HT1080 (cell line): ENCODE results near the gene MMAB. TPM values are rescaled to one million over a fixed set of nuclear protein-coding genes. Genes with fewer than 3 reads are reported as not detected.

Experiments used
- DNase-seq: peaks from one replicate; pipeline ENCODE4 v3.0.0-alpha.2; 2015; ENCODE audit warnings: low read depth
- total RNA-seq: library from RNA; depleted of rRNA; stranded (reverse); fragments of >200 nt; shearing (Covaris generic); gene quantifications from 2 replicates; pipeline ENCODE4 v1.2.3, GENCODE V29; 2014

MMAB gene
- total RNA-seq, 1 experiment from 2014 or later = 47.7 TPM

DNA sequence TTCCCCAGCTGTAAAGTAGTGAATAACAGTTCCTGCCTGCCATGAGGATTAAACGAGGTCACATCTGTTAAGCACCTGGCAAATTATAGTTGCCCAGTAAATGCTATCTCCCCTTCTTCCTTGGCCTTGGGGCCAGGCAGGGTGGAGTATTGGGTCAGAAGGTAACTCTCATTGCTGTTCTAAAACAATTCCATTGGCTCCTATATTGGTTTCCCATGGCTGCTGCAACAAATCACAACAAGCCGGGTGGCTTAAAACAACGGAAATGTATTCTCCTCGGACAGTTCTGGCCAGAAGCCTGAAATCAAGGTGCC lies 31.9 kb downstream of the MMAB start:
- DNase-seq = no peak

DNA sequence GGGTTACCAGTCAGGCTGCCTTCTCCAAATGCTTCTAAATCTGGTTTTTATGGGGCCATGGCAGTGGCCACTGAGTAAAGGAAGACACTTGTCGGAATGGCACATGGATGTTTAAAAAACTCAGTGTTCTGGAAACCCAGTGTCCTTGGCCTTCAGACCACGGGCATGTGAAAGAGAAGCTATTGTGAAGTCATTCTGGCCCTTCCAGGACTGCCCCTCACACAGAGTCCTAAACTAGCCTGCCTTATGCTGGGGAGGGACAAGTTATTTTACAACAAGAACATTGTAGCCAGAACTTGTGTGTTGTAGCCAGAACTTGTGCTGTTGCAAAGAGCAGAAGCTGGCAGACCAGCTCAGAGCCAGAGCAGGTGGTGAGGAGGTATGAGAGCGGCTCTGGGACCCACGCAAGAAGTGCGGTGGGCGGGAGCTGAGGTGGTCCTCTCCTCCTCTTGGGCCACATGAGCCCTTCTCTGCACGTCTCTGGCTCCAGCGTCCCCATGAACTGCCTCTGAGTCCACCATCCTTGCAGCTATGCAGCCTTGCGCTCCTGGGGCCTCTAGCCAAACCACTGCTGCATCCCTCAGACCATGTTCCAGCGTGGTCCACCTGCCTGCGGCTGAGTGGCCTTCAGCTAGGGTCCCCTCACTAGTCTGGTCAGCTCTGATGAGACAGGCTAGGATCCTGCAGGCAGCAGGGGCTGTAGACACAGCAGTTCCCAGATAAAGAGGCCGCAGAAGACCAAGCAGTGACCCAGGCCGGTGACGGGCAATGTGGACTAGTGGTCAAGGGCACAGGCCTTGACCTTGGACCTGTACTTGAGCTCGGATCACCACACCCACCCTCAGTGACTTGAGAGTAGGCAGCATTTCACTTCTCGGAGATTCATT lies 32.5 kb downstream of the MMAB start:
- DNase-seq = no peak

DNA sequence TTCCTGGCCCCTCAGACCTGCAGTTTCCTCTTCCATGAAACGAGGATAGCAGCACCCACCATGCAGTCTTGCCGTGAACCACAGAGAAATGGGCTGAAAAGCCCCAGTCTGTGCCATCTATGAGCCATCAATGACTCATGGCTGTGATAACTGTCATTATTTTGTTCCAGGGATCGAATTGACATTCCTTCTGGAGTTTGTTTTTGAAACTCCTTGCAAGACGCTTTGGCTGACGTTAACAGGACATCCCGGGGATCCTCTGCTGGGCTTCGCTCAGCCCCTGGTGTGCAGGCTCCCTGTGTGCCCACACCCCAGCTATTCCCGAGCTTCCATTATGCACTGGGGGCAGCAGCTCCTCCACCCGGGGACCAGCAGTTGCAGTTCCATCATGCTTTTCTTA lies 33.8 kb downstream of the MMAB start:
- DNase-seq = peak; percentile 86

DNA sequence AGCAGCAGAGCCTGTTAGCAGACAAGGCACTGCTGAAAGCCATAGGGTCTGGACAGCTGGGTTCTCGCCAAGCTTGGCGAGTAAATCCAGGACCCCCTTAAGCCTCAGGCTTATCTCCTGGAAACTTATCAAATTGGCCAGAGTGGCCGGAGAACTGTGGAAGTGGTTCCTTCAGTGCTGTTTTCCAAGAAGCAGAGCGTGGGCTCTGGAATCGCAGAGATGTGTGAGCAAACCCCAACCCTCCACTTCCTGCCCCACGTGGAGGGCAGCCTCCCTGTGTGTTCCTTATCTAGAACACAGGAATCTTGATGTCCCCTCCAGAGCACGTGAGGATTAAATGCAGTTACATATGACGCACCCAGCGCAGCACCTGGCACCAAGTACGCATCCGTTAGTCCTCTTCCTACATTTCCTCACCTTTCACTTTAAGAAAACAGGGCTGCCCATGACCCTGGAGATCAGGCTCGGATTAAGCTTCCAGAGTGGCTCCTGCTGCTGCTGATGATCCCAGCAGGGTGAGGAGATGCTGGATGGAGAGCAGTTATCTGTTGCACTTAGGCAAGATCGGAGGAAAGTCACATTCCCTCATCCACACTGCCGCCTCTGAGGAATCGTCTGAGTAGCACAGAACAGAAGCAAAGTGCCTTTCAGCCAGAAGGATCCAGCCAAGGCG lies 35.0 kb downstream of the MMAB start:
- DNase-seq = no peak

DNA sequence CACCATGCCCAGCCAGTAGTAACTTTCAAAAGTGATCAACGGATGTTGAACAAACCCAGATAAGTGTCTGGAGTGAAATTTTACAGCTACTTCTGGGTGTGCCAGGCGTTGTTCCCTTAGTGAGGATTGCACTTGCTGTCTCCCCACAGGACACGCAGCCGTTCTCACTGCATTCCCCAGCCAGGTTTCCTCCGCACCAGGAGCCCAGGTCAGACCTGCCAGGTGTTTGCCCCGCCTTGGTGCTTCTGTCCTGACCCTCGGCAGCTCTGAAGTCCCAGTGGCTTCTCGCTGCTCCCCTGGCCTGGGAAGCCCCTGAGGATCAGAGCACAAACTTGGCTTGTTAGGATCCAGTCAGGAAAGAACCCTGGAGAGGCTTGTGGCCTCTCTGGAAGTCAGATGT lies 36.2 kb downstream of the MMAB start:
- no peak for DNase-seq

DNA sequence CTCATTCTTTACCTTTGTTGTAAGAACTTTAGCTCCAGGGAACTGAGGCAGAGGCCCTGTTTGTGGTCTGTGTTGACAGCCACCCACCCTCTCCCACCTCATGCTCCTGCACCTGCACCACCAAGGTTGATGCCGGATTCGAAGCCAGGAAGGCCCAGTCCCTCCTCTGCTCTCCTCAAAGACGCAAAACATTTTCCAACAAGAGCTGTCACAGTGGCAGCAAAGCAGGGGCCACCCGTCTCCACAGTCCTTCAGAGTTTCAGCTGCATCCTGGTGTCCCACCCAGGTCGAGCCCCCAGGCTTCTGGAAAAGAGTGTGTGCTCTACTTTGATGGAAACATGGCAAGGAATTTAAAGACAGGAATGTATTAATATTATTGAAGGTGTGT lies 37.4 kb downstream of the MMAB start:
- no peak for DNase-seq

DNA sequence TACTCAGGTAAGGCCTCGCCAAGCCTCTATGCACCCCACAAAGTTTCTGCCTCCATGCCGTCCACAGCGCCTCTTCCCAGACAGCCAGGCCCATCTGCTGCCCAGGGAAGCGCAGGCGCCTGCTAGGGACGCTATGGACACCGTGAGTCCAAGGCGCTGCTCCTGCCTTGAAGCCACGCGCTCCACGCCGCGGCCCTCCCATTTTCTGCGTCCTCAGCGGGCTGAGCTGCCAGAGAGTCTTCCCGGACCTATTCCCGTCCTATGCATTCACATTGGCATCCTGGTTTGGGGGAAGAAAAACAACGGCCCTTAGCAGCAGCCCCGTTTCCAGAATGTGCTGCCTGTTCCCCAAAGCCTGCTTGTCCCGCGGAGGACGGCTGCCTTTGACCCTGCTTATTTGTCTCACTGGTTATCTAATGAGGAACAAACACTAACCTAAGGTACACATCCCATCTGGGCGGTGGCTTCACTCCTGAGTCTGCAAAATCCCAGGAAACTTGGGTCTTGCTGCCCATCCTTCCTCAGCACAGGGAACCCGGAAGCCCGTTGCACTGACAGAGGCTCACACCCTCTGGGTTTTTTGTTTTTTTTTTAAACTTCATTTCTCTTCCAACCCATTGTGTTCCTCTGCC lies 38.0 kb downstream of the MMAB start:
- no peak for DNase-seq

DNA sequence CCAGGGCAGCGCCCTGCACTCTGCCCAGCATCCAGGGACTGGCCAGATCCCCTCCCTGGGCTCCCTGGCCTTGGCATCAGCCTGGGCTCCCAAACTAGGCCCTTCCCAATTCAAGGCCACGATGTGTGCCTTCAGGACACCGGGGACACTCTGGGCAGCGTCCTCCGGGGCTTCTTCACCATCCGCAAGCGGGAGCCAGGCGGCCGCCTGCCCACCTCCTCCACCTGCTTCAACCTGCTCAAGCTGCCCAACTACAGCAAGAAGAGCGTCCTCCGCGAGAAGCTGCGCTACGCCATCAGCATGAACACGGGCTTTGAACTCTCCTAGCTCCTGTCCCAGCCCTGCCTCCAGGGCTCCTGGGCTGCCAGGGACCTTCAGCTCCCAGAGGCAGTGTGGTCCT lies 38.8 kb downstream of the MMAB start:
- DNase-seq = no peak

DNA sequence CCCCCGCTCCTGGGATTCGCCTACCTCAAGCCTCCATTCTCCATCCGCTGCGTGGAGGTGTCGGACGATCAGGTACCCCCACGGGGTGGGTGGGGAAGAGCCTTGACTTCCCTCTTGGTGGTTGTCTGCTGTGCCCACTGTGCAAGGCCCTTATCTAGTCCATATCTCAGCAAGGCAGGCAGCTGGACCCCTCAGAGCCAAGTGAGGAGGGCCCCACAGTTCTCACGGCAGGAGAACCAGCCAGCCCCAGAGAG lies 39.9 kb downstream of the MMAB start:
- no peak for DNase-seq

DNA sequence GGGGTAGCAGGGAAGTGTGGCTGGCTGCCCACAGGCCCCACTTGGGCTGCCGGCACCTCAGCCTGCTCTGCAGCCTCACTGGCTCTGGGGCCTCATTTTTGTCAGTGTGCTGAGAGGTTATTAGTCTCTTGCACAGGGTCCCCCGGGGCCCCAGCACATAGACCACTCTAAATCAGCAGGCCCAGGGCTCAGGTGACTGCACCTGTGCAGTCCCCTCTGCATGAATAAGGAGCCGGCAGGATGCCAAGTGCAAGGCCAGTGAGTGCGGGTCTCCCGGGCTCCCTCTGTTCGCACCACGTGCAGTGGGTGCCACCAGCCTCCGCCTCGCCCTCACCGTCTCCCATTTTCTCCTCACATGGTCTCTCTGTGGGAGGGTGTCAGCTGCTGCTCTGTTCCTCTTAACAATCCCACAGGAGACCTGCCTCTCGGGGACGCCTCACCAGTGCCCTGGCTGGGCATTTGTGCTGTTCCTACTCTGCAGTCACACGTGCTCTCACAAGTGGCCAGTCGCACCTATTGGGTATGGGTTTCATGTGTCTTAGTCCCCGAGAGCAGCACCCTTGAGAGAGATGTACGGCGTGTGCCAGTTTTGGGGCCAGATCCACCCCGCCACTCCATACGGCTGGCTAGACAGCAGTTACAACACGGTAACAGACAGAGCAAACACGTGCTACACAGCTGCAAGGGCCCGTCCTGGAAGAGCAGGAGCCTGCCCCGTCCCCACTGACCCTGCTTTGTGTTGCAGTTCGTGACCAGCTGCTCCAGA lies 40.4 kb downstream of the MMAB start:
- DNase-seq = no peak

DNA sequence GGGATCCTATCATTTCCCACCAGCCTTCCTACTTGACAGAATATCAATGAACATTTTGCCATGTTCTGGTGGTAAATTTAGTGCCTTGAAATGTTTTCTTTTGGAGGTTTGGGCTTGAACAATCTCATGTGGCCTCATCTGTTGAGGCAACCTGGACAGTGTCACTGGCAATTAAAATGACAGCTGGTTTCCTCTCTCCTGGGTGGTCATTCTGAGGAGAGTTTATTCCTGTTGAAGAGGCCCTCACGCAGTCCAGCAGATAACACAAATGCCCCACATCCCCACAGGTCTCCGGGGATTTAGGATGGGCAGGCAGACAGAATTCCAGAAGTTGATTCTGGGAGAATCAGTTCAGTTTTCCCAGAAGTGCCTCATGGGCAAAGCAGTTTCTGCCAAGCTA lies 41.9 kb downstream of the MMAB start:
- DNase-seq = no peak

DNA sequence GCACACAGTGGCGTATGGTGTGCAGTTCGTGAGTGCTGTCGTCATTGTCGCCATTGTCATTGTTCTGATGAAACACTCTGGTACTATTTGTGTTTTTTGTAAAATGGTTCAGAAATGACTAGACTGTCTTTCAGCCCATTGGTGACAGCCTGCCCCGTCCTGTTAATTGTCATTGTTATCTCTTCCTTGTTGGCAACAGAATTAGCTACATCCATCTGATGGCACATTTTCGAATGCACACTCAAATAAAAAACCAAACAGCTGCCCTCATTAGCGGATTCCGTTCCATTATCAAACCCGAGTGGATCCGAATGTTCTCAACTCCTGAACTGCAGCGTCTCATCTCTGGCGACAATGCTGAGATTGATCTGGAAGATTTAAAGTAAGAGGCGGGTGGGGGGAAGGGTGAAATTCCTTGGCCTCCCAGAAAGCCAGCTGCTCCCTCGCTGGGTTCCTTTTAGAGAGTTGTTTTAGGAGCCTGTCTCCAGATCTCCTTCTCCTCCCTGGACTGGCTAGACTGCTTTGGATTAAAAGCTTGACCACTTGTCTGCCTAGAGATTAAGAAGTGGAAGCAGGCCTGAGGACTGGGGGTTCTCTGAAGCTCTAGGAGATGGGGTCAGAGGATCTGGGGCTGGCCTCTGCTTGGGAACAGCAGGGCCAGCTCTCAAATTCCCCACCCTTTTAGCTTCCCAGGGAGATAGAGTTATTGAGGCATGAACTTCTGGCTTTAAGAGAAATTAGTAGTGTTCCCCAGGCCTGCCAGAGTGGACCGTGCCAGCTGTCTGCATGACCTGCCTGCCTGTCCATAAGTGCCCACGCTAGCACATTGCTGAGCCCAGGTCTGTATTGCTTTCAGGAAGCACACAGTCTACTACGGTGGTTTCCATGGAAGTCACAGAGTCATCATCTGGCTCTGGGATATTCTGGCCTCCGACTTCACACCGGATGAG lies 43.3 kb downstream of the MMAB start:
- no peak for DNase-seq

DNA sequence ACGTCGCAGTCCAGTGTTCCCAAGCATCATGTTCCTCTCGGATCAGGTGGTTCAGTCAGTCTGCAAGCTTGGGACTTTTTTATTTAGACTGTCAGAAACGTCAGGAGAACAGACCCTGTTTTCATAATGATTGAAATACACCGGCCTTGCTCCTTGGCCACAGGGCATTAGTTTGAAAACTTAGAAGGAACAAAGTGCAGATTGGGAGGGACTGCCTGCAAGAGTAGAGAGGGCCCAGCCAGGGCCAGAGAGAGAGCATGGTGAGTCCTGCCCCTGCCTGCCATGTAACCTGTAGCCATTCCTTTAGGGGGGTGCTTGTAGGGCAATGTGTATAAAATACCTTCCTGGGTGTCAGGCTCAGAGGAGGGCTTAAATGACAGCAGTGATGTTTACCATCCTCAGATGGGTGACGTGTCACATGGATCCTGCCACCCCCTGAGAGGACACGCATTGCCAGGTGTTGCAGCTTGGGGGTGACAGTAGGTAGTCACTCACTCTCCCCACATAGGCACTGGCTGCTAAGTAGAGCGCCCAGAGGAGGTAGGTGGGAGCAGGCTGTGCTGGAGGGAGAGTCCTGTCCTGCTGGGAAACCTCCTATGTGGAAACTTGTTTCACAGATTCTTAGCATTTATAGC lies 45.7 kb downstream of the MMAB start:
- DNase-seq = no peak

DNA sequence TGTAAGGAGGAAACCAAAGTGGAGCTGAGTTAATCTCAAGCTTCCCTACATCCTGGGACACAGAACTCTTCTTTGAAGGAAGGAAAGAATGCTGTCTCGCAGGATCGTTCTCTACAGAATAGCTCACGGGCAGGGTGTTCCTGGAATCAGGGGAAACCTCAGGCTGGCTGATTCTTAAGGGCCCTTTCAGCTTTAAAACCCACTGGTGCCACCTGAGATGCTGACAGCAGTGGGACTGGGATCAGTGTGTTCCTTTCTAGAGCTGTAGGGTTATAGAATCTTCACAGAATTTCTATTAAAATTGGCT lies 48.1 kb downstream of the MMAB start:
- no peak for DNase-seq

DNA sequence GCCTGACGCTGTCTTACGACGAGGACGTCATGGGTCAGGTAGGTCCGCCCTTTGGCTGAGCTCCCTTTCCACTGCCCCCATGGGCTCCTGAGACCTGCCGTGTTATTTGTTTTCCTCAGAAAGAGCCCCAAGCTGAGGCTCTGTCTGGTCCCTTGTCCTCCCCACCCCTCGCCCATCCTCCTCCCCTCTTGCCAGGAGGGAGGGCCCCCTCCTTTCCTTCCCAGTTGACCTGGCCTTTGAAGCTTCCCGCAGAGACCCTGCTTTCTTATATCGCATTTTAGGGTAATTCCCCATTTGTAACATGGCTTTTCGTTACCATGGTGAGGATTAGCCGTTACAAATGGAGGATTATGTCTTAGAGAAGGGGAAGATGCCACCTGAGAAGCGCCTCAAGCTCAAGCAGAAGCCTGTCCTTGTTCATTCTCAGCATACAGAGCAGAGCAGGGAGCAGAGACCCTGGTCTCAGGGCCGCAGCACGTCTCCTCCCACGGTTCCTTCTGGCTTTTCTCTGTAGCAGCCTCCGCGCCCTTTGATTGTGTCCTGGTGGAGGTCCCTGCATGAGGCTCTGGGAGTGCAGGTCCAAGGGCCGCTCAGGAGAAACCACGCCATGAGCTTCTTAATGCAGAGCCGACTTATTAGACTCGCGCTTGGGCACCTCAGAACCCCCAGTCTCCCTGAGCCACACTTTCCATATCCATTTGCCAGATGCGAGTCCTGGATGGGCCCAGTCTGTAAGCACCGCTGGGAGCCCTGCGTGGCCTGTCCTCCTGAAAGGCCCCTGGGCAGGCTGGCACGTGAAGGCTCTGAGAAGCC lies 48.6 kb downstream of the MMAB start:
- no peak for DNase-seq

DNA sequence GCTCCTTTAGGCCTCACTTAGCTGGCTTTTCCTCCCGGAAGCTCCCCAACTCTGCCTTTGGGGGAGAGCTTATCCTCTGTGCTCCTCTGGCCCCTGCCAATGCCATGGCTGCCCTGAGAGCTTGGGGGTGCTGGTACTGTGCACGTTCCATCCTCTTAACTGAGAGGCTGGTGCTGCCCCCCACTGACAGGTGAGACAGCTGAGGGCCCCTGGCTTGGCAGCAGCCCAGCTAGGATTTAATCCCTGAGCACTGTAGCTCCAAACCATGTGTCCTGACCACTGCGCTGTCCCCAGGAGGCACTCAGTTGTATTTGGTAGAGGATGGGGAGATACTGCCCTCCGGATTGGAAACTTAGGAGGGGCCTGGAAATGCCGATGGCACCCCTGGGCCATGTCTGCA lies 49.8 kb downstream of the MMAB start:
- no peak for DNase-seq

DNA sequence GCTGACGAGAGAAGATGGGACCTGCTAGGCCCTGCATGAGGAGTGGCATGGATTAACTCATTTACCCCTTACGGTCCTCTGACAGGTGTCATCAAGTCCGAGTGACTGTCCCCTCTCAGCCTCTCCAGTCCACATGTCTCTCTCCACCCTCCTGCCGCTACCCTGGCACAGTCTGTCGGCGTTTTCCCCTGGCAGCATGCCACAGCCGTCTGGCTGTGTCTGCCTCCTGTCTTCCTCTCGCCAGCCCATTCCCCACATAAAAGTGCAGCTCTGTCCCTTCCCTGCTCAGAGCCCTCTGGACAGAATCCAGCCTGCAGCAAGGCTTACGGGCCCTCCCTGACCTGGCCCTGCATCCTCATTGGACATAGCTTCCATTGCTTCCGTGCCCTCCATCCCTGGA lies 50.2 kb downstream of the MMAB start:
- DNase-seq = no peak

DNA sequence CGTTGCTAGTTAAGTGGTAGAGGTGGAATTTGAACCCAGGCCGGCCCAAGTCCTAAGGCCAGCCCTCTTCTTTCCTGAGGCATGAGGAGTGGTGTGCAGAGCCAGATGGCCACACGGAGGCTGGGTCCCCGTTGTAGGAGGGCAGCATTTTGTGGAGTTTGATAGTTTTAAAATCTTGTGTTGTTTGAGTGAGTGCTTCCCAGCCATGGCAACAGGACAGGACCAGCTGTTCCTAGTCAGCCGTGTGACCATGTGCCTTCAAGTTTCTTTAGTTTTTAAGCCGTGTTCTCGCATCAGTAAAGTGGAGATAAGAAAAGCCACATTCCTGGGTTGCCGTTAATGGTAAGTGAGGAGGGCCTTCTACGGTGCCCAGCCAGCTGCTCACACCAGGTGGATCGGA lies 51.5 kb downstream of the MMAB start:
- no peak for DNase-seq

DNA sequence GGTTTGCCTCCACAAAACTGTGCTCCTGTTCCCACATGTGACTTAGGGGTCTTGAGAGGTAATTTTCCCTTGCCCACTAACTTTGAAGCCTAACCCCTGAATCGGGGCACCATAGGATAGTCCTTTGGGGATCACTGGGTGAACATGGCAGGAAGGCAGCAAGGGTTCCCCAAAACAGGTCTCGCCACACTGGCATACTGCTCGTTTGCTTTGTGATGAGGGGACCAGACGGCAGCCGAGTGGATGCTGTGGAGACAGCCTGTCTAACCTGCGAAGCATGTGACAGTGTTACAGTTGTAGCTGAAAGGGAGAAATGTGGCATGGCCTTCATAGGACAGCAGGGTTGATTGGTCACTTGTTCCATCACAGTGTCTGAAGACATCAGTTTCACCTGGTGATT lies 53.5 kb downstream of the MMAB start:
- DNase-seq = no peak
